Loucy (cell line): ENCODE measurements around the gene TLE3.

Experiments used
- EZH2phosphoT487 ChIP-seq: fragments of 200-600 bp; IDR thresholded peaks from 2 replicates; pipeline ENCODE4 v1.6.1; 2018; ENCODE audit warnings: antibody characterized with exemption, mild to moderate bottlenecking, moderate library complexity, borderline replicate concordance
- TF ChIP-seq, protein P1 (sequence below): fragments of 200-600 bp; sonication (generic); conservative IDR thresholded peaks from 2 replicates; pipeline ENCODE4 v1.5.1; 2014; ENCODE audit warnings: mild to moderate bottlenecking, antibody characterized with exemption, low read length

DNA sequence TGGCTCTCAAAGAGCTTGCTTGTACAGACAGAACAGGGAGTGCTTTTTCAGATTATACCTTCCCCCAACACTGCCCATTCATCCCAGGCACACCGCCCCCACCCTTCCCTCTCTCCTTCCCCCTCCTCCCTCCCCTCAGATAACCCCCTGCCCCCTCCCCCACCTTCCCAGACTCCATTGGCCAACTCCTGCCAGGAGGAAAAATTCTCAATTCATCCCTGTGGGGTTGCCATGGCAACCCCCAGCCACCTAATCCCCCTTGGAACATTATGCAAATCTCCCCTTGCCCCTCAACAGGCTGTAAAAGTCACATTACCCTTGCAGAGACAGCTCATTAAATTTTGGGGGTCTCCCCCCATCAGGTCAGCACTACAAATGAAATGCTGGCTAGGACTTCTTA is 14.3 kb downstream of the TLE3 start:
- TF ChIP-seq, protein P1, sequence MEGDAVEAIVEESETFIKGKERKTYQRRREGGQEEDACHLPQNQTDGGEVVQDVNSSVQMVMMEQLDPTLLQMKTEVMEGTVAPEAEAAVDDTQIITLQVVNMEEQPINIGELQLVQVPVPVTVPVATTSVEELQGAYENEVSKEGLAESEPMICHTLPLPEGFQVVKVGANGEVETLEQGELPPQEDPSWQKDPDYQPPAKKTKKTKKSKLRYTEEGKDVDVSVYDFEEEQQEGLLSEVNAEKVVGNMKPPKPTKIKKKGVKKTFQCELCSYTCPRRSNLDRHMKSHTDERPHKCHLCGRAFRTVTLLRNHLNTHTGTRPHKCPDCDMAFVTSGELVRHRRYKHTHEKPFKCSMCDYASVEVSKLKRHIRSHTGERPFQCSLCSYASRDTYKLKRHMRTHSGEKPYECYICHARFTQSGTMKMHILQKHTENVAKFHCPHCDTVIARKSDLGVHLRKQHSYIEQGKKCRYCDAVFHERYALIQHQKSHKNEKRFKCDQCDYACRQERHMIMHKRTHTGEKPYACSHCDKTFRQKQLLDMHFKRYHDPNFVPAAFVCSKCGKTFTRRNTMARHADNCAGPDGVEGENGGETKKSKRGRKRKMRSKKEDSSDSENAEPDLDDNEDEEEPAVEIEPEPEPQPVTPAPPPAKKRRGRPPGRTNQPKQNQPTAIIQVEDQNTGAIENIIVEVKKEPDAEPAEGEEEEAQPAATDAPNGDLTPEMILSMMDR: no peak
- no peak for TF ChIP-seq EZH2phosphoT487
